HFFc6 (cell line): ENCODE measurements around the gene STK33. TPM values are rescaled to one million over a fixed set of nuclear protein-coding genes. Genes with fewer than 3 reads are reported as not detected.

Source experiments
- DNase-seq: peaks from one replicate; pipeline ENCODE4 v3.0.0-alpha.2; 2018
- H3K27ac Mint-ChIP-seq: 2 replicates; pipeline ENCODE4 v1.8.0; 2020; ENCODE audit warnings: mild to moderate bottlenecking, mixed read lengths
- H3K27me3 Mint-ChIP-seq: 2 replicates; pipeline ENCODE4 v1.8.0; 2021; ENCODE audit warnings: mild to moderate bottlenecking, moderate library complexity, mixed read lengths; ENCODE audit not compliant: insufficient read depth
- H3K36me3 Mint-ChIP-seq: 2 replicates; pipeline ENCODE4 v1.8.0; 2021; ENCODE audit warnings: low read depth, mixed read lengths
- H3K4me1 Mint-ChIP-seq: 2 replicates; pipeline ENCODE4 v1.8.0; 2020; ENCODE audit warnings: low read depth, mixed read lengths
- H3K4me3 Mint-ChIP-seq: 2 replicates; pipeline ENCODE4 v1.8.0; 2020; ENCODE audit warnings: mild to moderate bottlenecking, moderate library complexity, mixed read lengths
- H3K9me3 Mint-ChIP-seq: 2 replicates; pipeline ENCODE4 v1.8.0; 2020; ENCODE audit warnings: mild to moderate bottlenecking, mixed read lengths
- total RNA-seq, 6 experiments: library from RNA; stranded (reverse); fragmentation: NEBNext Ultra II Directional; extraction: Animal tissue kit (Norgen Biotek cat#: 25700); gene quantifications; 2 replicates in 1 of 6; 3 replicates in 5 of 6; pipeline ENCODE4 v1.2.3, GENCODE V29; 2021
- TF ChIP-seq, protein P1 (sequence below): fragments of 200-600 bp; sonication (generic); IDR thresholded peaks from 2 replicates; pipeline ENCODE4 v1.5.0; 2021; ENCODE audit warnings: antibody characterized with exemption, mild to moderate bottlenecking

Gene STK33
- total RNA-seq, 6 experiments from 2014 or later: 0.73 to 4.0 (median 3.8) TPM; not detected in 1

DNA sequence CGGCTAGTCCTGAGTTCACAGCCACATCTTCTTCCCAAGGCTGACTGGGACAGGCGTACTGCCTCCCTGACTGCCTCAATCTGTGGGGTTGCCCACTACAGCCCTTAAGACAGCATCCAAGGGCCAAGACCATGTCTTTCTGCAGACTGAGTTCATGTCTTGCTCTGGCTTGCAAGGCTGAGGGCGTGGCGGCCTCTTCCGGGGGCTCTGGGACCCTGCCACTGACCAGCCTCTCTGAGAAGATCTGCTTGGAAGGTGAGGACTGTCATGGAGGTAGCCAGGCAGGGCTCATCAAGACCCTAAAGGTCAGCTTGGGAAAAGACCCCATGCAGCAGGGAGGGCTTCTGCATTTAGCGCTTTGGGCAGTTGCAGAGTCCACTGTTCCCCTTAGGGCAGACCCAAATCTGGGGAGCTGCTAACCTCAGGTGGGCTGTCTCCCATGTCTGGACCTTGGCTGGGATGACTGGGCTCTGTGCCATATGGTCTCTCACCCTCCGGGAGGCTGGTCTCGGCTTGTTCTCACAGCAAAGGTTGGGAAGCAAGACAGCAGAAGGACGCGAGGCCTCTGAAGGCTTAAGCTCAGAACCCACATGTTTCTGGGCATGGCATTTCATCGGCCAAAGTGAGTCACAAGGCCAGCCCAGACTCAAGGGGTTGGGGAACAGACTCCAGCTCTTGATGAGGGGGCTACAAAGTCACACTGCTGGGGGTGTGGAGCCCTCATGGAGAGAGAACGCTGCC, 221.2 kb downstream of the STK33 start:
- DNase-seq: no peak
- H3K27ac Mint-ChIP-seq: no peak overlapping the region
- peaks cover 30% of the 10 kb centered on the region for H3K27me3 Mint-ChIP-seq
- H3K4me1 Mint-ChIP-seq: no peaks in the 10 kb centered on the region
- TF ChIP-seq, protein P1, sequence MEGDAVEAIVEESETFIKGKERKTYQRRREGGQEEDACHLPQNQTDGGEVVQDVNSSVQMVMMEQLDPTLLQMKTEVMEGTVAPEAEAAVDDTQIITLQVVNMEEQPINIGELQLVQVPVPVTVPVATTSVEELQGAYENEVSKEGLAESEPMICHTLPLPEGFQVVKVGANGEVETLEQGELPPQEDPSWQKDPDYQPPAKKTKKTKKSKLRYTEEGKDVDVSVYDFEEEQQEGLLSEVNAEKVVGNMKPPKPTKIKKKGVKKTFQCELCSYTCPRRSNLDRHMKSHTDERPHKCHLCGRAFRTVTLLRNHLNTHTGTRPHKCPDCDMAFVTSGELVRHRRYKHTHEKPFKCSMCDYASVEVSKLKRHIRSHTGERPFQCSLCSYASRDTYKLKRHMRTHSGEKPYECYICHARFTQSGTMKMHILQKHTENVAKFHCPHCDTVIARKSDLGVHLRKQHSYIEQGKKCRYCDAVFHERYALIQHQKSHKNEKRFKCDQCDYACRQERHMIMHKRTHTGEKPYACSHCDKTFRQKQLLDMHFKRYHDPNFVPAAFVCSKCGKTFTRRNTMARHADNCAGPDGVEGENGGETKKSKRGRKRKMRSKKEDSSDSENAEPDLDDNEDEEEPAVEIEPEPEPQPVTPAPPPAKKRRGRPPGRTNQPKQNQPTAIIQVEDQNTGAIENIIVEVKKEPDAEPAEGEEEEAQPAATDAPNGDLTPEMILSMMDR: no peak
- no peak overlapping the region for H3K4me3 Mint-ChIP-seq
- no peaks in the 10 kb centered on the region for H3K9me3 Mint-ChIP-seq
- H3K36me3 Mint-ChIP-seq: no peaks in the 10 kb centered on the region

DNA sequence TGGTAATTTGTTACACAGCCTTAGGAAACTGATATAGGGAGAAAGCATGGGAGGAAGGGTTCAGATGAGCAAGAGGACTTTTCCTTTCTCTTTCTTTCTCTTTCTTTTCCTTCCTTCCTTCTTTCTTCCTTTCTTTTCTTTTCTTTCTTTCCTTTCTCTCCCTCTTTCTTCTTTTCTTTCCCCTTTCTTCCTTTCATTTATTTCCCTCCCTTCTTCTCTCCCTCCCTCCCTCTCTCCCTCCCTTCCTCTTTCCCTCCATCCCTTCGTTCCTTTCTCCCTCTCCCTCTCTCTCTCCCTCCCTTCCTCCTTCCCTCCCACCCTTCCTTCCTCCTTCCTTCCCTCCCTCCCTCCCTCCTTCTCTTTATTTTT, 222.5 kb downstream of the STK33 start:
- peaks cover 28% of the 10 kb centered on the region for H3K27me3 Mint-ChIP-seq
- no peaks in the 10 kb centered on the region for H3K36me3 Mint-ChIP-seq
- no peak for DNase-seq
- H3K27ac Mint-ChIP-seq: no peak overlapping the region
- TF ChIP-seq, protein P1: no peak
- no peaks in the 10 kb centered on the region for H3K4me1 Mint-ChIP-seq
- H3K4me3 Mint-ChIP-seq: no peak overlapping the region
- H3K9me3 Mint-ChIP-seq: no peaks in the 10 kb centered on the region

DNA sequence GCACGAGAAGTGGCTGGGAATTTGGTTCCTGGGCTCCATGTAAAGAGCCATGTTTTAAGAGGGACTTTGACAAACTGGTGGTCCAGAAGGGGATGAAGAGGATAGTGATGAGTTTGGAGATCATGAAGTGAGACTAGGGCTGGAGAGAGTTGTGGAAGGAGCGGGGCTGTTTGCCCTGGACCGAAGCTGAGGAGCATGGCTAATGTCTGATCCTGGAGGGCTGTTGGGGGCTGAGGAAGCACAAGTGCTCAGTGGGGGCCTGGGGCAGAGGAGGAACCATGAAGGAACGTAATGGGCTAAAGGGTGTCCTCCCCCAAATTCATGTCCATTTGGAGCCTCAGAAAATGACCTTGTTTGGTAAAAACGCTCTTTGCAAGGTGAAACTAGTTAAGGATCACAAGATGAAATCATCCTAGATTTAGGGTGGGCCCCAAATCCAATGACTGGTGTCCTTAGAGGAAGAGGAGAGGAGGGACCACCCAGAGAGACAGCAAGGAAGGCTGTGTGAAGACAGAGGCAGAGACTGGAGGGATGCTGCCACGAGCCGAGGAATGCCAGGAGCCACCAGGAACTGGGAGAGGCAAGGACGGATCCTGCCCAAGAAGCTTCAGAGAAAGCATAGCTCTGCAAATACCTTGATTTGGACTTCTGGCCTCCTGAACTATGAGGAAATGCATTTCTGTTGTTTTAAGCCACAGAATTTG, 223.1 kb downstream of the STK33 start:
- TF ChIP-seq, protein P1: no peak
- no peak for DNase-seq
- H3K27me3 Mint-ChIP-seq: peaks cover 27% of the 10 kb centered on the region

DNA sequence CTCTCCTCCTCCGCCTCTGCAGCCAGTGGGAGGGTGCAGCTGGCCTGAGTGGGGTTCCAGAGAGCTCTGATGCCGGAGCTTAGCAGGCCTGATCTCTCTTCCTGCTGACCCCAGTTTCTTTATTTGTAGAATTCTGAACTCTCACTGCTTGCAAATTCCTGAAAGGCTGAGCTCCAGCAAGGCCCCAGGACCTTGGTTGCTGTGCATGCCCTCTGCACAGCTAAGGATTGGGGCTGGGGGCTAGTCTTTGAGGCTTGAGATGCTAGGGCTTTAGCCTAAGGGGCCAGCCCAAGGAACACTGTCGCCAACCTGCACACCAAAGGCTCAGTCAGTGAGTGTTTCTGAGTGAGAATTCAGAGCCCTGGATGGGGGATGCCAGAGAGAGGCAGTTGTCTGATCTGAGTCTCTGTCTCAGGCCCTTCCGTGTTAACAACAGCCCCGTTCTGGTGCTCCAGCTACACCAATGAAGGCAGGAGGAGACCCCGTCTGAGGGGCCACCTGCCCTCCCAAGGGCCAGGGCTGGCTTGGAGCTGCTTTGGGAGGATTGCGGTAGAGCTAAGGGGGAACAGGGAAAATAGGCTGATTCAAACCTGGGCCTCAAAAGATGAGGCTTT, 224.3 kb downstream of the STK33 start:
- Mint-ChIP-seq H3K36me3 (no peaks in the 10 kb centered on the region), H3K27me3 (peaks cover 22% of the 10 kb centered on the region), H3K27ac (no peak overlapping the region), H3K4me1 (no peaks in the 10 kb centered on the region), H3K9me3 (no peaks in the 10 kb centered on the region), H3K4me3 (no peak overlapping the region)
- TF ChIP-seq, protein P1: no peak
- DNase-seq: no peak

More for the DNA sequence above, 223.1 kb downstream of the STK33 start:
- Mint-ChIP-seq H3K4me1 (no peaks in the 10 kb centered on the region), H3K9me3 (no peaks in the 10 kb centered on the region), H3K4me3 (no peak overlapping the region), H3K36me3 (no peaks in the 10 kb centered on the region), H3K27ac (no peak overlapping the region)

DNA sequence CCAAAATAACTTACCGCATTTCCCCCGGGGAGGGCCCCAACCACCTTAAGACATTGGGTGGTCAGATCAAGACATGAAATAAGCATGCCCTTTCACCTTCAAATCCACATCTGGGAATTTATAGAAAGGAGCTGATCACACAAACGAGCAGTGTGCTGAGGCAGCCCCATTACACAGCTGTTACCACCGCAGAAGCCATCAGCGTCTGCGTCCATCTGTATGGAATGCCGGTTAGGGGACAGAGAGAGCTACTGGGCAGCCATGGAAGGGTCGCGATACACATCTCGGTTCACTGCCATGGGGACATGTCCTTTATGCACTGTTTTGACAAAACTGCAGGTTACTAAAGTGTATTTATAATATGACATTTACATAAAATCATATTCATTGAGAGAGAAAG, 225.3 kb downstream of the STK33 start:
- Mint-ChIP-seq H3K36me3 (no peaks in the 10 kb centered on the region), H3K27me3 (peaks cover 20% of the 10 kb centered on the region), H3K4me1 (no peaks in the 10 kb centered on the region), H3K27ac (no peak overlapping the region), H3K9me3 (no peaks in the 10 kb centered on the region), H3K4me3 (no peak overlapping the region)
- TF ChIP-seq, protein P1: no peak
- DNase-seq: no peak
